ENCODE data around the gene ZNF236.

ZNF236 gene

DNA sequence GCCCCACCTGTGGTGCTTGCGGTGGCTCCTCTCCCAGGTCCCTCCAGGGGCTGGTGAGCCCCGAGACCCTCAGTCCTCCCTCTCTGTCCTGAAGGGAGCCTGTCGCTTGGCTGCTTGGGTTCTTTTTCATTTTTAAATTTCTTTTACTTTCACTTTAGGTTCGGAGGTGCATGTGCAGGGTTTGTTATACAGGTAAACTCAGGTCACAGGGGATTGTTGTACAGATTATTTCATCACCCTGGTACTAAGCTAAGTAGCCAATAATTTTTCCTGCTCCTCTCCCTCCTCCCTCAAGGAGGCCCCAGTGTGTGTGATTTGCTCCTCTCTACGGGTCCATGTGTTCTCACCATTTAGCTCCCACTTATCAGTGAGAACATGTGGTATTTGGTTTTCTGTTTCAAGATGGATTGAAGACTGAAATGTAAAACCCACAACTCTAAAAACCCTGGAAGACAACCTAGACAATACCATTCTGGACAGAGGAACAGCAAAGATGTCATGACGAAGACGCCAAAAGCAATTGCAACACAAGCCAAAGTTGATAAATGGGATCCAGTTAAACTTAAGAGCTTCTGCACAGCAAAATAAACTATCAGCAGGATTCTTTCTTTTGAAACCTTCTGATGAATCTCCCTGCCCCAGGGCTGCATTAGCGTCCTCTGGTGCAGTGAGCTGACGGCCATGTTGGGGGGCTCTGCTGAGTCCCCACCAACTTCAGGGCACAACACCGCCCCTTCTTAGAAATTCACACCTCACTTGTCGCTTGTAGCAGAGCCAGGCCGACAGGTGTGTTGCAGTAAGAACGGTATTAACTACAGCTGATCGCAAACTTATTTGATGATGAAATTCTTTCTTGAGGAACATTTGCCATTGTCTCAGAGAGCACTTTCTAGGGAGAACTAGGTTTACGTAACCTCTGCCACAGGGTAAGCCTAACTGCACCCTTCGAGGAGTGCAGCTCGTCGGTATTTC is 135.3 kb downstream of the ZNF236 start:
- Histone ChIP-seq H3K9ac (ENCODE audit: low read length) (no peak overlapping the region), H3K27ac (ENCODE audit: low read depth, low read length, poor library complexity, severe bottlenecking) (no peak overlapping the region), H3K9me2 (ENCODE audit: low read depth, low read length) (no peaks in the 10 kb centered on the region), H3K4me1 (ENCODE audit: insufficient read depth, low read length, severe bottlenecking) (peaks cover 7% of the 10 kb centered on the region), H3K27me3 (ENCODE audit: insufficient read depth, low read length) (no peaks in the 10 kb centered on the region), H3F3A (ENCODE audit: insufficient read depth, low read length) (no peaks in the 10 kb centered on the region), H3K4me3 (ENCODE audit: low read depth, low read length, poor library complexity, severe bottlenecking) (no peak overlapping the region), H3K4me2 (ENCODE audit: low read length) (no peak overlapping the region; the same call in 1 of the 2 replicates), H3K79me2 (ENCODE audit: insufficient read depth, low read length) (no peaks in the 10 kb centered on the region), H3K9me3 (ENCODE audit: low read length) (no peaks in the 10 kb centered on the region), H4K20me1 (ENCODE audit: insufficient read depth, low read length) (no peaks in the 10 kb centered on the region), H3K36me3 (ENCODE audit: insufficient read depth, low read length) (peaks cover 54% of the 10 kb centered on the region), H2AFZ (ENCODE audit: low read length) (no peak overlapping the region)
- TF ChIP-seq, protein P1, sequence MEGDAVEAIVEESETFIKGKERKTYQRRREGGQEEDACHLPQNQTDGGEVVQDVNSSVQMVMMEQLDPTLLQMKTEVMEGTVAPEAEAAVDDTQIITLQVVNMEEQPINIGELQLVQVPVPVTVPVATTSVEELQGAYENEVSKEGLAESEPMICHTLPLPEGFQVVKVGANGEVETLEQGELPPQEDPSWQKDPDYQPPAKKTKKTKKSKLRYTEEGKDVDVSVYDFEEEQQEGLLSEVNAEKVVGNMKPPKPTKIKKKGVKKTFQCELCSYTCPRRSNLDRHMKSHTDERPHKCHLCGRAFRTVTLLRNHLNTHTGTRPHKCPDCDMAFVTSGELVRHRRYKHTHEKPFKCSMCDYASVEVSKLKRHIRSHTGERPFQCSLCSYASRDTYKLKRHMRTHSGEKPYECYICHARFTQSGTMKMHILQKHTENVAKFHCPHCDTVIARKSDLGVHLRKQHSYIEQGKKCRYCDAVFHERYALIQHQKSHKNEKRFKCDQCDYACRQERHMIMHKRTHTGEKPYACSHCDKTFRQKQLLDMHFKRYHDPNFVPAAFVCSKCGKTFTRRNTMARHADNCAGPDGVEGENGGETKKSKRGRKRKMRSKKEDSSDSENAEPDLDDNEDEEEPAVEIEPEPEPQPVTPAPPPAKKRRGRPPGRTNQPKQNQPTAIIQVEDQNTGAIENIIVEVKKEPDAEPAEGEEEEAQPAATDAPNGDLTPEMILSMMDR (IDR thresholded peaks at IDR 0.05; ENCODE audit: low read length): no peak
- no peak for TF ChIP-seq EZH2 (IDR thresholded peaks at IDR 0.05; ENCODE audit: borderline replicate concordance, low read length)

DNA sequence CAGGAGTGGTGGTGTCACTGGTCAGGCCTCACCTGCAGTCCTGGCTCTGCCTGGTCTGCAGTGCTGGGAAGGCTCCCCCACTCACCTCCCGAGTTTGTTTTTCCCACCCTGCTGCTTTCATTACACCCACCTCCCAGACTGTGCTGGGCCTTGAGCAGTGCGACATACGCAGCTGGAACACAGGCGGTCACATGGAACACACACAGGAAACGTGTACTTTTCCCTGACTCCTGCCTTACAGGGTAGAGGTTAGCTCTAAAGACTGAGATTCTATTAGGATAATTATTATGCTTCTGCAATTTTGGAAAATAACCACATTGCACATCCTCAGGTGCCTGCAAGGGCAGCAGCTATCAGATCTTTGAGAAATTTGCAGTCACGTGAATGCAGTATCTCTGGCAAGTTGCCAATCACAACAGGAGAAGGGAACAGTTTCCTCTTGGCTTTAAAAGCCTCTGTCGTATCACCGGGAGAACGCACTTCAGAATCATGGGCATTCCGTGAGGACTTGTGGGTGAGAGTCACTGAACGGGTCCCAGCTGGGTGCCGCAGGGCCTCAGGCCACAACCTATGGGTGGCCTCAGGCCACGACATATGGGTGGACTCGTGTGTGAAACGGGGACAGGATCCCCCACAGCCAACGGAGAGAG is 136.5 kb downstream of the ZNF236 start:
- Histone ChIP-seq H3K27ac (ENCODE audit: low read depth, low read length, poor library complexity, severe bottlenecking) (no peak overlapping the region), H3F3A (ENCODE audit: insufficient read depth, low read length) (no peaks in the 10 kb centered on the region), H3K4me3 (ENCODE audit: low read depth, low read length, poor library complexity, severe bottlenecking) (no peak overlapping the region)

DNA sequence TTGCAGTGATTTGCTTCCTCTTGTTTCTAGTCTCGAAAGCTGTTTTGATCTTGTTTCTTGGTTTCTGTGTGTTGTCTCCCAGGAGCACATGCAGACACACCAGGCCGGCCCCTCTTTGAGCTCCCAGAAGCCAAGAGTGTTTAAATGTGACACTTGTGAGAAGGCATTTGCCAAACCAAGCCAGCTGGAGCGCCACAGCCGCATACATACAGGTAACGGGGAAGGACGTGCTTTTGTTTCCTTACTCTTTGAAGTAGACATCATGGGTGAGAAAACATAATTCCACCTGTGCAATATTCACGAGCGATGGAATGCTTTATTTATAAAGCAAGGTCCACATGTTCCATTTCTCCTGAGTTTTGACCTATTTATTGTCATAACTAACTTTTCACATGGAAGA is 137.2 kb downstream of the ZNF236 start:
- Histone ChIP-seq H3F3A (ENCODE audit: insufficient read depth, low read length) (no peaks in the 10 kb centered on the region), H3K27me3 (ENCODE audit: insufficient read depth, low read length) (no peaks in the 10 kb centered on the region), H3K9me3 (ENCODE audit: low read length) (no peaks in the 10 kb centered on the region), H3K4me2 (ENCODE audit: low read length) (no peak overlapping the region), H3K9me2 (ENCODE audit: low read depth, low read length) (no peaks in the 10 kb centered on the region), H3K36me3 (ENCODE audit: insufficient read depth, low read length) (peaks cover 55% of the 10 kb centered on the region), H3K4me1 (ENCODE audit: insufficient read depth, low read length, severe bottlenecking) (peaks cover 17% of the 10 kb centered on the region), H3K27ac (ENCODE audit: low read depth, low read length, poor library complexity, severe bottlenecking) (no peak overlapping the region), H2AFZ (ENCODE audit: low read length) (no peak overlapping the region), H3K79me2 (ENCODE audit: insufficient read depth, low read length) (no peaks in the 10 kb centered on the region), H3K9ac (ENCODE audit: low read length) (no peak overlapping the region), H3K4me3 (ENCODE audit: low read depth, low read length, poor library complexity, severe bottlenecking) (no peak overlapping the region), H4K20me1 (ENCODE audit: insufficient read depth, low read length) (no peaks in the 10 kb centered on the region)
- TF ChIP-seq EZH2 (IDR thresholded peaks at IDR 0.05; ENCODE audit: borderline replicate concordance, low read length): no peak
- TF ChIP-seq, protein P1 (IDR thresholded peaks at IDR 0.05; ENCODE audit: low read length): no peak

More for the DNA sequence above, 136.5 kb downstream of the ZNF236 start:
- Histone ChIP-seq H2AFZ (ENCODE audit: low read length) (no peak overlapping the region), H3K27me3 (ENCODE audit: insufficient read depth, low read length) (no peaks in the 10 kb centered on the region), H3K36me3 (ENCODE audit: insufficient read depth, low read length) (peaks cover 57% of the 10 kb centered on the region), H3K9me2 (ENCODE audit: low read depth, low read length) (no peaks in the 10 kb centered on the region), H3K9me3 (ENCODE audit: low read length) (no peaks in the 10 kb centered on the region), H3K79me2 (ENCODE audit: insufficient read depth, low read length) (no peaks in the 10 kb centered on the region), H3K4me2 (ENCODE audit: low read length) (no peak overlapping the region), H3K9ac (ENCODE audit: low read length) (no peak overlapping the region), H3K4me1 (ENCODE audit: insufficient read depth, low read length, severe bottlenecking) (peaks cover 10% of the 10 kb centered on the region), H4K20me1 (ENCODE audit: insufficient read depth, low read length) (no peaks in the 10 kb centered on the region)
- TF ChIP-seq, protein P1 (IDR thresholded peaks at IDR 0.05; ENCODE audit: low read length): no peak
- TF ChIP-seq EZH2 (IDR thresholded peaks at IDR 0.05; ENCODE audit: borderline replicate concordance, low read length): no peak
